ENCODE results near the gene TIMM21. TPM values are rescaled to one million over a fixed set of nuclear protein-coding genes. Genes with fewer than 3 reads are reported as not detected.

The TIMM21 gene
- total and polyA plus RNA-seq, 4 donors: 12.6 to 26.1 (median 22.8) TPM

DNA sequence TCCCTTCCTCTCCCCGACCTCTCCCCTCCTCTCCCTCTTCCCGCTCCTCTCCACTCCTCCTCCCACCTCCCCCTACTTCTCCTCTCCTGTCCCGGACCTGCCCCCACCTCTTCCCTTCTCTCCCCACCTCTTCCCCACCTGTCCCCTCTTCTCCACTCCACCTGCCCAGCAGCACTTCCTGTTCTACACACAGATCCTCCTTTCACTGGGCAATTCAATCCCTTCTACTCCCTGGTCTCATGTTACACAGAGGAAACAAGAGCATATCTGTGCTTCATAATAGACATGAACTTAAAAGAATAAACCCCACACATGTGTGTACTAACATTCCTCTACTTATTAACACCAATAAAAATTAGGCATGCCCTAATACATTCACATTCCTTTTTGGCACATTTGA lies 34.8 kb downstream of the TIMM21 start:
- H3K4me3 ChIP-seq: no peak overlapping the region
- no peaks in the 10 kb centered on the region for H3K36me3 ChIP-seq (ENCODE audit: control insufficient read depth in 4 of 4, insufficient read depth in 4 of 4, low read length in 4 of 4)
- H3K9ac ChIP-seq (ENCODE audit: insufficient read depth in 1 of 2, low read length in 2 of 2): no peak overlapping the region
- H3K27me3 ChIP-seq (ENCODE audit: control insufficient read depth in 3 of 3, insufficient read depth in 3 of 3, low read length in 2 of 3): no peaks in the 10 kb centered on the region
- WGBS, 2 donors: 47 to 50% methylated on average over 3 of the region's 3 CpGs
- no peak overlapping the region for H3K27ac ChIP-seq (ENCODE audit: low read depth in 1 of 2, low read length in 1 of 2)
- TF ChIP-seq, protein P1, sequence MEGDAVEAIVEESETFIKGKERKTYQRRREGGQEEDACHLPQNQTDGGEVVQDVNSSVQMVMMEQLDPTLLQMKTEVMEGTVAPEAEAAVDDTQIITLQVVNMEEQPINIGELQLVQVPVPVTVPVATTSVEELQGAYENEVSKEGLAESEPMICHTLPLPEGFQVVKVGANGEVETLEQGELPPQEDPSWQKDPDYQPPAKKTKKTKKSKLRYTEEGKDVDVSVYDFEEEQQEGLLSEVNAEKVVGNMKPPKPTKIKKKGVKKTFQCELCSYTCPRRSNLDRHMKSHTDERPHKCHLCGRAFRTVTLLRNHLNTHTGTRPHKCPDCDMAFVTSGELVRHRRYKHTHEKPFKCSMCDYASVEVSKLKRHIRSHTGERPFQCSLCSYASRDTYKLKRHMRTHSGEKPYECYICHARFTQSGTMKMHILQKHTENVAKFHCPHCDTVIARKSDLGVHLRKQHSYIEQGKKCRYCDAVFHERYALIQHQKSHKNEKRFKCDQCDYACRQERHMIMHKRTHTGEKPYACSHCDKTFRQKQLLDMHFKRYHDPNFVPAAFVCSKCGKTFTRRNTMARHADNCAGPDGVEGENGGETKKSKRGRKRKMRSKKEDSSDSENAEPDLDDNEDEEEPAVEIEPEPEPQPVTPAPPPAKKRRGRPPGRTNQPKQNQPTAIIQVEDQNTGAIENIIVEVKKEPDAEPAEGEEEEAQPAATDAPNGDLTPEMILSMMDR (IDR thresholded peaks at IDR 0.05; ENCODE audit: control extremely low read depth, extremely low read depth): no peak
- peaks cover 0 to 4% (median 0%) of the 10 kb centered on the region in 5 donors for H3K4me1 ChIP-seq (ENCODE audit: control insufficient read depth in 5 of 5, insufficient read depth in 5 of 5, low read length in 5 of 5)
- peaks cover 0 to 4% (median 0%) of the 10 kb centered on the region in 4 donors for H3K9me3 ChIP-seq (ENCODE audit: control insufficient read depth in 4 of 4, insufficient read depth in 3 of 4, low read length in 3 of 4)
- DNase-seq: no peak
- ATAC-seq (ENCODE audit: insufficient read depth, low FRiP score): no peak

DNA sequence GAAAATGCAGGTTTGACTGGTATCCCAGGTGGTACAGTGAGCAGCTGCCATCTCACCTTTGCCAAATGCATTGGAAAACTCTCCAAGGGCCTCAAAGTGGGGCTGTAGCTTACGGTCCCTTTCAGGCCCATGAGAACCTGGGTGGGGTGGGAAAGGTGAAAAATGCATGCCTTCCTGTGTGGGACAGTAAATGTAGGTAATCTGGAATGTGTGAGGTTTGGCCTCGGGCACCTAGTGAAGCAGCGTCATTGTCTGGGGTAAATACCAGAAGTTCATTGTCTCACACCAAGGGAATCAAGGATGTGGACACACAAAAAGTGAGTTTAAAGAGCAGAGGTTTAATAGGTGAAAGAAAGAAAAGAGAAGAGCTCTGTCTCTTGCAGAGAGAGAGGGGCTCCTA lies 36.6 kb downstream of the TIMM21 start:
- peaks cover 0 to 4% (median 0%) of the 10 kb centered on the region in 4 donors for H3K9me3 ChIP-seq (ENCODE audit: control insufficient read depth in 4 of 4, insufficient read depth in 3 of 4, low read length in 3 of 4)
- no peaks in the 10 kb centered on the region for H3K36me3 ChIP-seq (ENCODE audit: control insufficient read depth in 4 of 4, insufficient read depth in 4 of 4, low read length in 4 of 4)
- H3K9ac ChIP-seq (ENCODE audit: insufficient read depth in 1 of 2, low read length in 2 of 2): no peak overlapping the region
- H3K27me3 ChIP-seq (ENCODE audit: control insufficient read depth in 3 of 3, insufficient read depth in 3 of 3, low read length in 2 of 3): no peaks in the 10 kb centered on the region
- WGBS, 2 donors: 74 to 84% methylated on average over 3 of the region's 3 CpGs
- DNase-seq: no peak
- no peak overlapping the region for H3K27ac ChIP-seq (ENCODE audit: low read depth in 1 of 2, low read length in 1 of 2)
- TF ChIP-seq, protein P1 (IDR thresholded peaks at IDR 0.05; ENCODE audit: control extremely low read depth, extremely low read depth): no peak
- ATAC-seq (ENCODE audit: insufficient read depth, low FRiP score): no peak
- no peak overlapping the region for H3K4me3 ChIP-seq
- peaks cover 0 to 5% (median 2%) of the 10 kb centered on the region in 5 donors for H3K4me1 ChIP-seq (ENCODE audit: control insufficient read depth in 5 of 5, insufficient read depth in 5 of 5, low read length in 5 of 5)

DNA sequence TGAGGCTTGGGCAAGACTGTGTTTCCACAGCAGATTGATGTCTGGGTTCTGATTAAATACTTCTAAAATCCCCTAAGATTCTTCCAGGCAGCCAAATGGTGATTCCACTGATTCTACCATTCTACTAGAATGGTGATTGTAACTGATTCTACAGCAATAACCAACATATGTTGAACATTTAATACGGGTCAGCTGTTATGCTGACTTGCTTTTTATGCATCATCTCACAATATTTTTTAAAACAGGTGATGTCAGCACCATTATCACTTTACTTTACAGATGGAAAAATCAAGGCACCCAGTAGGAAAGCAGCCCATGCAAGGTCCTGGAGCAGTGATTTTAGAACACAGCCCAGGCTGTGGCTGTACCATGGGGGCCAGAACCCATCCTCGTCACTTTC lies 37.5 kb downstream of the TIMM21 start:
- H3K4me3 ChIP-seq: no peak overlapping the region
- H3K9ac ChIP-seq (ENCODE audit: insufficient read depth in 1 of 2, low read length in 2 of 2): no peak overlapping the region
- peaks cover 0 to 14% (median 2%) of the 10 kb centered on the region in 5 donors for H3K4me1 ChIP-seq (ENCODE audit: control insufficient read depth in 5 of 5, insufficient read depth in 5 of 5, low read length in 5 of 5)
- no peak overlapping the region for H3K27ac ChIP-seq (ENCODE audit: low read depth in 1 of 2, low read length in 1 of 2)
- TF ChIP-seq, protein P1 (IDR thresholded peaks at IDR 0.05; ENCODE audit: control extremely low read depth, extremely low read depth): no peak
- no peak for ATAC-seq (ENCODE audit: insufficient read depth, low FRiP score)
- no peaks in the 10 kb centered on the region for H3K9me3 ChIP-seq (ENCODE audit: control insufficient read depth in 4 of 4, insufficient read depth in 3 of 4, low read length in 3 of 4)
- H3K27me3 ChIP-seq (ENCODE audit: control insufficient read depth in 3 of 3, insufficient read depth in 3 of 3, low read length in 2 of 3): no peaks in the 10 kb centered on the region
- no peaks in the 10 kb centered on the region for H3K36me3 ChIP-seq (ENCODE audit: control insufficient read depth in 4 of 4, insufficient read depth in 4 of 4, low read length in 4 of 4)
- 92% methylated on average over 2 of the region's 2 CpGs for WGBS, 2 donors
- no peak for DNase-seq

DNA sequence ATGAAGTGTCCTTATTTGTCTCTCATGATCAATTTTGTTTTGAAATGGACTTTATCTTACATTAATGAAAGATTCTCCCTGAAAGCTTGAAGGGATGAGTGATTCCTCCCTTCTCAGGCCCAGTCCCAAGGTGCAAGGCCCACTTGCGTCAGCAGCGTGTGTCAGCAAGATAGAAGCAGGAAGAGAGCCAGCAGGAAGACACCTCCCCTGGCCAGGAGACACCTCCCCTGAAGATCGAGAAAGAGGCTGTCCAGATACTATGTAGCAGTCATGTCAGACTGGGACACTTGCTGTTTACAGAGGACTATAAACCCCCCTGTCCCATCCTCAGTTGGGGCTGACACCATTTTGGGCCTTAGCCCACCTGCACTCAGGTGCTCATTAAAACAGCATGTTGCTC lies 38.3 kb downstream of the TIMM21 start:
- Histone ChIP-seq H3K27me3 (ENCODE audit: control insufficient read depth in 3 of 3, insufficient read depth in 3 of 3, low read length in 2 of 3) (no peaks in the 10 kb centered on the region), H3K36me3 (ENCODE audit: control insufficient read depth in 4 of 4, insufficient read depth in 4 of 4, low read length in 4 of 4) (no peaks in the 10 kb centered on the region), H3K27ac (ENCODE audit: low read depth in 1 of 2, low read length in 1 of 2) (no peak overlapping the region), H3K9ac (ENCODE audit: insufficient read depth in 1 of 2, low read length in 2 of 2) (no peak overlapping the region), H3K4me1 (ENCODE audit: control insufficient read depth in 5 of 5, insufficient read depth in 5 of 5, low read length in 5 of 5) (peaks cover 0 to 14% (median 2%) of the 10 kb centered on the region in 5 donors), H3K9me3 (ENCODE audit: control insufficient read depth in 4 of 4, insufficient read depth in 3 of 4, low read length in 3 of 4) (no peaks in the 10 kb centered on the region), H3K4me3 (no peak overlapping the region)
- ATAC-seq (ENCODE audit: insufficient read depth, low FRiP score) (no peak), DNase-seq (no peak)
- 79 to 86% methylated on average over 3 of the region's 3 CpGs for WGBS, 2 donors
- TF ChIP-seq, protein P1 (IDR thresholded peaks at IDR 0.05; ENCODE audit: control extremely low read depth, extremely low read depth): no peak

All from lung (tissue), 12 donors.